Renal cortex interstitium (tissue), 11 donors: ENCODE data around the gene FBXO9. TPM values are rescaled to one million over a fixed set of nuclear protein-coding genes. Genes with fewer than 3 reads are reported as not detected.

Experiments used
- DNase-seq, 11 donors: peaks; one replicate each; pipeline ENCODE4 v3.0.0-alpha.2; 2013; ENCODE audit warnings: low read depth in 9 of 11, low spot score in 4 of 11; ENCODE audit errors: extremely low read depth in 1 of 11
- polyA plus RNA-seq, 3 donors: library from polyadenylated mRNA; unstranded; fragments of 120-200 nt; gene quantifications; one replicate each; pipeline ENCODE4 v1.2.1, GENCODE V29; 2013; ENCODE audit not compliant: insufficient read length in 3 of 3

The FBXO9 gene
- polyA plus RNA-seq, 3 donors, result 89.6 to 122 (median 94.2) TPM

DNA sequence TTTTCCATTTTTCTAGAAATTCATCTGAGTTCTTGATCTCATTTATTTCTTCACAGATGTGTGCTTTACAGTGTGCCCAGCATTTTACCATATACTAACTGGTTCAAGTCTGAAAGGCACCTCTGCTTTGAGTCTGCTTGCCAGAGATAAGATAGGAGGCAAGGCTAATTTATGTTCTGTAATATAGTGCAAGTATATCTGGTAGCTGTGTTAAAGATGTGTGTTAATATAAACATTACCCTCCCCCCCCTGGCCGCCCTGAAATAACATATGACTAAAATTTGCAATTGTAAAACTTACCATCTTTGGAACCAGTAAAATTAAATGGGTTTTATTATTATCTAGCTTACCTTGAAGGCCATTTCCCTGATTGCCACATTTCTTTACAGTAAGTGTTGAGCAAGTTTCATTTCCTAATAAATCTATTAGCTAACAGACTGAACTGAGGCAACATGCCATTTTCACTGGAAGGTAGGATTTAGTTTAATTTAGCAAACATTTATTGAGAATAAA is 2.7 kb downstream of the FBXO9 start:
- no peak for DNase-seq

- no peak for DNase-seq
Measured at GRCh38 chr6:53069427-53069826, 4.2 kb downstream of the FBXO9 start.

DNA sequence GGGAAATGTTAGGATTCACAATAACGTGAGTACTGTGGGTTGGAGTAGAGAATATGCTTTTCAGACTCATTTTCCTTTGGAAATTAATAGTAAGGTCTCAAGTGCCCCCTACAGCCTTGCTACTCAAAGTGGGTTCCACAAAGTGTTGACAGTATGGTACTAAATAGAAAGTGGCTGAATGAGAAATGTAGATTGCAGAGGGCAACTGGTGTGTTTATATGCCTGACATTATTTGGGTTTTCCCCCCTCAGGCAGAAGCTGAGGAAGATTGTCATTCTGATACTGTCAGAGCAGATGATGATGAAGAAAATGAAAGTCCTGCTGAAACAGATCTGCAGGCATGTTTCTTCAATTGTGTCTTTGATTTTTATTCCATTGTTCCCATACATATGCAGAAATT is 5.6 kb downstream of the FBXO9 start:
- DNase-seq, result no peak

DNA sequence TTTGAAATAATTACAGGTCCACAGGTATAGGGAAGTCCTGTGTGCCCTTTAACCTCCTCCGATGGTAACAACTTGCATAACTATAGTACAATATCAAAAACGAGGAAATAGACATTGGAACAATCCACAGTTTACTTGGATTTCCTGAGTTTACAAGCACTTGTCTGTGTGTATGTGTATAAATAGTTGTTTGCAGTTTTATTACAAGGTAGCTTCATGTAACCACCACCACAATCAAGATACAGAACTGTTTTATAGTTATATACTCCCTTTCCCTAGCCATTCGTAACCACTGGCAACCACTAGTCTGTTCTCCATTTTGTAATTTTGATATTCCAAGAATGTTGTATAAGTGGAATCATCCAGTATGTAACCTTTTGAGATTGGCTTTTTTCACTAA is 9.1 kb downstream of the FBXO9 start:
- no peak for DNase-seq

DNA sequence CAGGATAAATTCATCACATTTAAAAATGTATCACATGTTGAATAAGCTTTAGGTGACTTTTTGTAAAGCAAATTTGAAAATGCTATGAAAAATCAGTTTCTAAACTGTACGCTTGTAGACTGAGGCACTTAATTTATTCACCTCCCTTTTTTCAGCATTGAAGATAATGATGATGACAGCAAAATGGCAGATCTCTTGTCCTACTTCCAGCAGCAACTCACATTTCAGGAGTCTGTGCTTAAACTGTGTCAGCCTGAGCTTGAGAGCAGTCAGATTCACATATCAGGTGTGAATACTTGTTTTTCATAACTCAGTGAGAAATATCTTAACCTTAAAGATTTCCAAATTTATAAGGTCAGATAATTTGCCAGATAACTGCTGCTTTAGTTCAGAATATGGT is 15.6 kb downstream of the FBXO9 start:
- DNase-seq, result no peak

- DNase-seq, result no peak
Measured at GRCh38 chr6:53086302-53086701, 21.1 kb downstream of the FBXO9 start.

DNA sequence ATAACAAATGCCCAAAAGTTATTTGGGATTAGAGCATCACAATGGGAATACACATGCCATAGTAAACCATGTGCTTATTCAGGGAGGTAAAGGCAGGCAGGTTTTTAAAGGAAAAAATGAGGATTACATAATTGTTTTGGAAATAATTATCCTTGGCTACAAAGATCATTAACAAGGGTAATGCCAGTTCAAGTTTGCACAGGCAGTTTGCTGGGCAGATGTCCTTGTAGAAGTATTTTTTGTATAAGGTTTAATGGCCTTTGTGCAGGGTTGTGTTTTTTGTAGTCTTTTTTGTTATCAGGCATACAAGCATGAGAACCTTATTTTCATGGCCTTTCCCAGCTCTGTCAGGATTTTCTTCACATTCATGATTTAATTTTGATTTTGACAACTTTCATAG is 24.7 kb downstream of the FBXO9 start:
- DNase-seq, result no peak

DNA sequence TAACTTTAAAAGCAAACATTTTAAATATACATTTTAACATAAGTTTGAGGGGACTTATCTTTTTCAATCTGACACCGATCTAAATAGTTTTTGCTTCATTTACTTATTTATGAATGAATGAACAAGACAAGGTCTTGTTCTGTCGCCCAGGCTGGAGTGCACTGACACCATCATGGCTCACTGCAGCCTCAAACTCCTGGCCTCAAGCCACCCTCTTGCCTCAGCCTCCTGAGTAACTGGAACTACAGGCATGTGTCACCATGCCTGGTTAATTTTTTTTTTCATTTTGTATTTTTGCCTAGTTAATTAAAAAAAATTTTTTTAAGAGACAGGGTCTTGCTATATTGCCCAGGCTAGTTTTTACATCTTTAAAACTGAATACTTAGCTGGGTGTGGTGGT is 25.4 kb downstream of the FBXO9 start:
- no peak for DNase-seq

GRCh38 chr6:53095270-53095669 is 30.1 kb downstream of the FBXO9 start:
- DNase-seq, result no peak

- DNase-seq, result no peak
Measured at GRCh38 chr6:53095716-53096115, 30.5 kb downstream of the FBXO9 start.

- DNase-seq, result no peak
Measured at GRCh38 chr6:53100561-53100960, 35.4 kb downstream of the FBXO9 start.

DNA sequence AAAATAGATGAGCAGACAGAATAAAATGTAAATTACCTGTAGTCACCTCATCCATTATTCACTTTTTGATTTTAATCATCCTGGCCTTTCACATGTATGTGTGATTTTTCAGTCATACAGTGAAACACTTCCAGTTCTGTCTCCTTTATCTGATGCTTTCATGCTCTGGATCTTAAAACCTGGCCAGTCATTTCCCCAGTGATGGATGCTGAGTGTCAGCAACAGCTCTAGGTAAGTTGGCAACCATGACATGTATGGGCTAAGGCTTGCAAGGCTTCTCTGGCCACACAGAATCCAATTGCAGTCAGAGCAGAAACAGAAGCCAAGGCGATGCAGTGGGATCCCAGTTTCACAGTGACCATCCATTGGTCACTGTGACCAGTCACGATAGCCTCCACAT is 35.8 kb downstream of the FBXO9 start:
- DNase-seq, result no peak

GRCh38 chr6:53103993-53104675 is 38.9 kb downstream of the FBXO9 start:
- no peak for DNase-seq

GRCh38 chr6:53104916-53105315 is 39.7 kb downstream of the FBXO9 start:
- no peak for DNase-seq

GRCh38 chr6:53107091-53107490 is 41.9 kb downstream of the FBXO9 start:
- no peak for DNase-seq

- no peak for DNase-seq
Measured at GRCh38 chr6:53109612-53110011, 44.4 kb downstream of the FBXO9 start.

- DNase-seq, result no peak
Measured at GRCh38 chr6:53111865-53112264, 46.7 kb downstream of the FBXO9 start.

DNA sequence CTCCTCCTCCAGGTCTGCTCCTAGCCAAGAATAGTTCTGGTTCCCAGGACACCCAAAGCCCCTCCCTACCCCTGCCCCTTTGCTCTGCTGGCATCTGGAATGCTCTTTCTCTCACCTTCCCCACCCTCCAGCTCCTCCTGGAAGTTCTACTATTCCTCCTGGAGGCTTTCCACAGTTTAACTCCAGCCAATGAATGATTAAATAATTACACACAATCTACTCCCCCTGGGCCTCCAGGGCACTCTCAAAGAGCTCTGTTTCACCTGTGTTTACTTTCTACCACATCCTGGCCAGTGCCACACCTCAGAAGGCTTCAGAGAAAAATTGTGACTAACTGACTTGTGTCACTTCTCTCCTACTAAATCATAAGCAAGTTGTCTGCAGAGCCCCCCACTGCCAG is 47.2 kb downstream of the FBXO9 start:
- no peak for DNase-seq

DNA sequence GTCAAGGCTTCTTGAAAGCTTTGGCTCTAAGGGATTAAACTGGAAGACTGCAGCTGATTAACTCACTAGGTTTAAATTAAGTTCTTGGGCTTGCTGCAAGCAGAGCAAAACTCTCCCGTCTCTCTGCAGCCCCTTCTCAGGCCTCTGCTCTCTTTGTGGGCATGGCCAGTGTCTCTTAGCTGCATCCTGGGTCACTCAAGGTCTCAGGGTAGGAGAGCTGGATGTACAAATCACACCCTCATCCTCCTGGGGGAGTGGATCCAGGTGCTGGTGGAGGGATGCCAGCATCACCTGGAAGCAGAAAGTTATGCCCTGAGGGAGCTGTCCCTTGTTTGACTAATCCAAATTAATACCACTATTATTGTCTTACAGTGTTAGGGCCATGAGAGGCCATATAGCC is 47.7 kb downstream of the FBXO9 start:
- DNase-seq, result no peak

- DNase-seq, result no peak
Measured at GRCh38 chr6:53113742-53114141, 48.5 kb downstream of the FBXO9 start.

GRCh38 chr6:53115113-53115512 is 49.9 kb downstream of the FBXO9 start:
- DNase-seq, result no peak
